Activated T-cell treated with anti-CD3 and anti-CD28 coated beads, Interleukin-2, amount 50 U/mL, for 24 hours (primary cell): Measurements from ENCODE around the gene CDK5R2.
A peak's percentile ranks its signal among the peaks of the same experiment; 100 is the strongest.

ENCODE experiments used
- DNase-seq: peaks from one replicate; pipeline ENCODE4 v3.0.0-alpha.2; 2020
- H3K27ac Mint-ChIP-seq: 2 replicates; pipeline ENCODE4 v1.8.0; 2020; ENCODE audit warnings: mild to moderate bottlenecking, mixed read lengths
- H3K27me3 Mint-ChIP-seq: 2 replicates; pipeline ENCODE4 v1.8.0; 2020; ENCODE audit warnings: mixed read lengths
- H3K36me3 Mint-ChIP-seq: 2 replicates; pipeline ENCODE4 v1.8.0; 2020; ENCODE audit warnings: low read depth, mixed read lengths
- H3K4me1 Mint-ChIP-seq: 2 replicates; pipeline ENCODE4 v1.8.0; 2020; ENCODE audit warnings: low read depth, mixed read lengths
- H3K4me3 Mint-ChIP-seq: 2 replicates; pipeline ENCODE4 v1.8.0; 2020; ENCODE audit warnings: mild to moderate bottlenecking, moderate library complexity, mixed read lengths
- H3K9me3 Mint-ChIP-seq: 2 replicates; pipeline ENCODE4 v1.8.0; 2020; ENCODE audit warnings: mixed read lengths

The CDK5R2 gene

DNA sequence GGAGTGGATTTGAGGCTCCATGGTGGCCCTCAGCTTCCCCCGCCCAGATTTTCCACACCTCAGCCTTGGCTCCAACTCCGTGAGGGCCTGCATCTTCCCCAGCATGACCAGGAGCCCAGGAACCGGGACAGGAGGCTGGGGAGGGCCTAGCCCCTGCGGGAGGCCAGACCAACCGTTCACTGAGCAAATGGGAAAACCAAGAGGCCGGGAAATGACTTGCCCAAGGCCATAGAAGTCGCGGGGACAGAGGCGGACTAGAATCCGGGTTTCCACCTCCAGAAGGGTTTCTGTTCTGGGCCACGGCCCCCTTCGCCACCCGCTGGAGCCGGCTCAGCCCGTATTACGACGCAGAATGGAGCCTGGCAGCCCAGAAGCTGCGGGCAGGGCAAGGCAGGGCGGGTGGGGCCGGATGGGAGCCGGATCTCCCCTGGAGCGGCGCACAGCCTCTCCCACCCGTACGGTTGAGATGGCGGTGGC lies 41.7 kb downstream of the CDK5R2 start:
- Mint-ChIP-seq H3K27ac (no peak overlapping the region), H3K36me3 (no peaks in the 10 kb centered on the region), H3K4me1 (peaks cover 14% of the 10 kb centered on the region), H3K27me3 (peaks cover 89% of the 10 kb centered on the region), H3K9me3 (no peaks in the 10 kb centered on the region), H3K4me3 (no peak overlapping the region)
- no peak for DNase-seq

- peak; percentile 56 for DNase-seq
- H3K27me3 Mint-ChIP-seq, result peaks cover 87% of the 10 kb centered on the region
- no peaks in the 10 kb centered on the region for H3K36me3 Mint-ChIP-seq
- no peak overlapping the region for H3K27ac Mint-ChIP-seq
- no peaks in the 10 kb centered on the region for H3K9me3 Mint-ChIP-seq
- H3K4me3 Mint-ChIP-seq, result peak overlapping the region; percentile 8
- peaks cover 13% of the 10 kb centered on the region for H3K4me1 Mint-ChIP-seq
Measured at GRCh38 chr2:219001577-219002394, 42.3 kb downstream of the CDK5R2 start.

DNA sequence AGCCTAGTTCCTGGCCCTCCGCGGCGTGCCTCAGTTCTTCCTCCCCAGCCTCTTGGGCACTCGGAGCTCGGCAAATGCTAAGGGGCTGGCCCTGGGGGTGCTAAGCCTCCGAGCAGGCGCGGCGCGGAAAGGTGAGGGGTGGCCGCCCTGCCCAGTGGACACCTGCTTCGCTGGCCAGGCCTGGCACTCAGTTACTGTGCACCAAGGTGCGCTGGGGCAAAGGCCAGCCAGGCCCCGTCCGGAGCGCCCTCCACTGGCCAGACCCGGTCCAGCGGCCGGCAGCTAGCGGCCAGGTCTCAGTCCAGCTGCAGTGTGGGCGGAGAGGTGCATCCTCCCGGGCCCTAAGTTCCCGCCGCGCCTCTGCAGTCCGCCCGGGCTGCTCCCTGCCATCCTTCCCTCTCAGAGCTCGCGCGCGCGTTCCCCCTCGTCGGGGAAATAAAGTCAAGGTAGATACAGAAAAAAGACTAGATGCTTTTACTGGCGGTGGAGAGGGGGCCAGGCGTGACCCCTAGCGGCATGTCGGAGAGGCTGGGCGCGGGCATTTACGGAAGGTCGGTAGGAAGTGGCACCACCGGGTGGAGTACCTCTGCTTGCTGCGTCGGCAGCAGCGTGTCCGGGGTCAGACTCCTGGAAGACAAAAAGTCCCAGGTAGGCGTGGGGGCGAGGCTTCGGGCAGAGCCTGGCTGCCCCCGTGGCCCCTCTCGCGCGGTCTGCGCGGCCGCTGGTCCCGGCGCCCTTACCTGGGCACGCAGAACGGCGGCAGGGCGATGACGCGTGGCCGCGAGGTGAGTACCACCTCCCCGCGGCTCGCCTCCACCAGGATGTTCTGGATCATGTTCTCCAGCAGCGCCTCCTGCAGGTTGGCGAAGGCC lies 43.2 kb downstream of the CDK5R2 start:
- H3K4me1 Mint-ChIP-seq, result peaks cover 13% of the 10 kb centered on the region
- H3K27ac Mint-ChIP-seq, result no peak overlapping the region
- no peaks in the 10 kb centered on the region for H3K9me3 Mint-ChIP-seq
- H3K4me3 Mint-ChIP-seq, result peak overlapping the region; percentile 59
- peak; percentile 69 for DNase-seq
- H3K36me3 Mint-ChIP-seq, result no peaks in the 10 kb centered on the region
- H3K27me3 Mint-ChIP-seq, result peaks cover 87% of the 10 kb centered on the region

DNA sequence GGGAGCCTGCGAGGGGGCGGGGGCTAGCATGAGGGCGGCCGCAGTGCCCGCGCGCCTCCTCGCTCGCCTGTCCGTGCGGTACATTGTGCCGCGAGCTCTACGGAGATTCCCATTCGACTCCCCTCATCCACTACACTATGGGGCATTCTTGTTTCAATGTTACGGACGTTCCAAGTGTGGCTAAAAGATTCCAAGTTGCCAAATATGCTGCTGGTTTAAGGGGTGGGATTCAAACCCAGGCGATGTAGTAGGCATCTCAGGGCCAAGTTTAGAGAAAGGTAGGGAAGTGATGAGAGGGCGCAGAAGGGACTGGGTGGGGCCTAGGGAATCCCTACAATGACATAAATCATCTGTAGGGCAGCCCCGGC lies 43.8 kb downstream of the CDK5R2 start:
- H3K27me3 Mint-ChIP-seq, result peaks cover 85% of the 10 kb centered on the region
- no peak overlapping the region for H3K4me3 Mint-ChIP-seq
- no peak overlapping the region for H3K27ac Mint-ChIP-seq
- H3K36me3 Mint-ChIP-seq, result no peaks in the 10 kb centered on the region
- no peak for DNase-seq
- peaks cover 13% of the 10 kb centered on the region for H3K4me1 Mint-ChIP-seq
- H3K9me3 Mint-ChIP-seq, result no peaks in the 10 kb centered on the region

GRCh38 chr2:219003979-219004378 lies 44.5 kb downstream of the CDK5R2 start:
- no peak for DNase-seq
- Mint-ChIP-seq H3K27ac (no peak overlapping the region), H3K4me3 (no peak overlapping the region), H3K27me3 (peaks cover 85% of the 10 kb centered on the region), H3K4me1 (peaks cover 13% of the 10 kb centered on the region), H3K36me3 (no peaks in the 10 kb centered on the region), H3K9me3 (no peaks in the 10 kb centered on the region)

DNA sequence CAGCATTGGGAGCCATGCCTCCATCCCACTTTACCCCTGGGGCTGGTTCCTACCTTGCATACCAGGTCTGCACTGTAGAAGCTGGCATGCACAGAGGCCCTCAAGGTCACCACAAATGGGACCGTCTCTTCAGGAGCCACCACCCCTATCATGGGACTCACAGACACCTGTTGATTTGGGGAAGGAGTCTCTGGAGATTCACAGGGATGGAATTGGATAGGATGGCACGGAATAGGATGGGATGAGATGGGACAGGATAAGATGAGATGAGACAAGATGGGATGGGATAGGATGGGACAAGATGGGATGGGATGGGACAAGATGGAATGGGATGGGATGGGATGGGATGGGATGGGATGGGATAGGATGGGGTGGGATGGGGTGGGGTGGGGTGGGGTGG lies 49.8 kb downstream of the CDK5R2 start:
- peaks cover 56% of the 10 kb centered on the region for H3K27me3 Mint-ChIP-seq
- H3K4me3 Mint-ChIP-seq, result no peak overlapping the region
- H3K4me1 Mint-ChIP-seq, result no peaks in the 10 kb centered on the region
- H3K36me3 Mint-ChIP-seq, result no peaks in the 10 kb centered on the region
- no peaks in the 10 kb centered on the region for H3K9me3 Mint-ChIP-seq
- no peak for DNase-seq
- H3K27ac Mint-ChIP-seq, result no peak overlapping the region

- H3K4me3 Mint-ChIP-seq, result no peak overlapping the region
- H3K4me1 Mint-ChIP-seq, result no peaks in the 10 kb centered on the region
- peaks cover 55% of the 10 kb centered on the region for H3K27me3 Mint-ChIP-seq
- no peak overlapping the region for H3K27ac Mint-ChIP-seq
- no peak for DNase-seq
- H3K9me3 Mint-ChIP-seq, result no peaks in the 10 kb centered on the region
- H3K36me3 Mint-ChIP-seq, result no peaks in the 10 kb centered on the region
Measured at GRCh38 chr2:219010162-219010756, 50.8 kb downstream of the CDK5R2 start.

DNA sequence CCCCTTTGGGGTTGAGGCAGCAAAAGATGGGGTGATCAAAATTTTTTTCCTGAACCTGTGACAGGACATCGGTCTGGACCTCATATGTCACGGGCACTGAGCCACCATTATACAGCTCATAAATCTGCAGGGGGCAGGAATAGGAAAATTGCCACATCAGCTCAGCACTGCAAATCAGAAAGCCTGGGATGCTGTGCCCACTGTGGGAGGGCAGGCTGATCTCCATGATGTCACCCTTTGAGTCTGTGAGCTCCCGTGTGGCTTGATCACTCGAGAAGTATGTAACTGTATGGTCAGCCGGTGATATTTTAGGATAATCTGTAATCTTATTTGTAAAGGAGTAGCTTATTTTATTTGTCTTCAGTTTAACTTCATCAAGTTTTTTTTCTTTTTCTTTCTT lies 51.4 kb downstream of the CDK5R2 start:
- Mint-ChIP-seq H3K36me3 (no peaks in the 10 kb centered on the region), H3K27ac (no peak overlapping the region), H3K27me3 (peaks cover 49% of the 10 kb centered on the region), H3K9me3 (no peaks in the 10 kb centered on the region), H3K4me3 (no peak overlapping the region), H3K4me1 (no peaks in the 10 kb centered on the region)
- no peak for DNase-seq
